A673 (cell line): ENCODE measurements around the gene IL25. TPM values are rescaled to one million over a fixed set of nuclear protein-coding genes. Genes with fewer than 3 reads are reported as not detected.

Source experiments
- Bru-seq: library from RNA; stranded (reverse); fragments of 400-500 nt; gene quantifications from one replicate; lab custom pipeline; 2021; lab: Mats Ljungman, UMichigan
- BruChase-seq, 2 experiments: library from RNA; stranded (reverse); fragments of 400-500 nt; gene quantifications; one replicate each; lab custom pipeline; 2021; lab: Mats Ljungman, UMichigan
- BruUV-seq: library from RNA; stranded (reverse); fragments of 400-500 nt; replicated peaks from 2 replicates; lab custom pipeline; 2021; lab: Mats Ljungman, UMichigan
- CTCF ChIA-PET: fragments of 300-600 bp; sonication (Branson Sonifier 250); formaldehyde crosslinking; loops from one replicate; lab custom pipeline; 2022; ENCODE audit warnings: antibody characterized with exemption; lab: Charles Lee
- POLR2A ChIA-PET: fragments of 300-600 bp; sonication (Branson Sonifier 250); formaldehyde crosslinking; loops from one replicate; lab custom pipeline; 2022; ENCODE audit warnings: antibody characterized with exemption; ENCODE audit not compliant: low non-redundant PET; lab: Charles Lee
- DNase-seq: peaks from one replicate; pipeline ENCODE4 v3.0.0-alpha.2; 2015; ENCODE audit warnings: low spot score
- H3K27ac ChIP-seq: fragments of 200-600 bp; sonication (generic); 2 replicates; pipeline ENCODE4 v1.5.1; 2016; ENCODE audit warnings: mixed run types, low read depth, mild to moderate bottlenecking, mixed read lengths, antibody characterized with exemption, low read length; ENCODE audit not compliant: poor library complexity, severe bottlenecking
- H3K27me3 ChIP-seq: fragments of 200-600 bp; sonication (generic); replicated peaks from 2 replicates; pipeline ENCODE4 v1.6.1; 2017; ENCODE audit warnings: mixed run types, low read depth, mild to moderate bottlenecking, mixed read lengths, antibody characterized with exemption, low read length; ENCODE audit not compliant: insufficient read depth, poor library complexity
- H3K36me3 ChIP-seq: fragments of 200-600 bp; sonication (generic); 2 replicates; pipeline ENCODE4 v1.6.1; 2016; ENCODE audit warnings: mixed run types, mild to moderate bottlenecking, mixed read lengths, antibody characterized with exemption, low read length; ENCODE audit not compliant: insufficient read depth, poor library complexity, severe bottlenecking
- H3K4me1 ChIP-seq: fragments of 200-600 bp; sonication (generic); 2 replicates; pipeline ENCODE4 v1.6.1; 2017; ENCODE audit warnings: mixed run types, mild to moderate bottlenecking, mixed read lengths, antibody characterized with exemption, low read length; ENCODE audit not compliant: insufficient read depth, poor library complexity, severe bottlenecking
- H3K4me3 ChIP-seq: fragments of 200-600 bp; sonication (generic); 2 replicates; pipeline ENCODE4 v1.5.1; 2016; ENCODE audit warnings: low read depth, mixed run types, mild to moderate bottlenecking, mixed read lengths, low read length; ENCODE audit not compliant: poor library complexity, severe bottlenecking
- H3K9me3 ChIP-seq: fragments of 200-600 bp; sonication (generic); 2 replicates; pipeline ENCODE4 v1.6.1; 2016; ENCODE audit warnings: mixed run types, low read depth, mild to moderate bottlenecking, mixed read lengths, antibody characterized with exemption, low read length; ENCODE audit not compliant: poor library complexity, severe bottlenecking
- CTCF ChIP-seq: fragments of 300-800, 200-600 bp; sonication (generic); conservative IDR thresholded peaks from 2 replicates; pipeline ENCODE4 v1.5.1; 2017; ENCODE audit warnings: low read depth, mild to moderate bottlenecking, antibody characterized with exemption, low read length, moderate library complexity, mixed read lengths
- EZH2 ChIP-seq: fragments of 200-600 bp; sonication (generic); IDR thresholded peaks from 2 replicates; pipeline ENCODE4 v1.6.1; 2017; ENCODE audit warnings: borderline replicate concordance, low read depth, mild to moderate bottlenecking, mixed read lengths, antibody characterized with exemption, low read length; ENCODE audit not compliant: poor library complexity, severe bottlenecking
- intact Hi-C: fragments of 100-400 bp; cut with micrococcal nuclease; formaldehyde crosslinking; loops from one replicate; pipeline ENCODE4 v1.10.0; 2022; ENCODE audit not compliant: unreplicated experiment
- long read RNA-seq: library from polyadenylated mRNA; stranded (forward); transcript quantifications from one replicate; pipeline ENCODE4 v2.0.0, GENCODE V29; 2022
- total RNA-seq: library from RNA; stranded (reverse); gene quantifications from 2 replicates; pipeline ENCODE4 v1.2.3, GENCODE V29; 2021

The IL25 gene
- total RNA-seq (not detected in 2 replicates), Bru-seq, nascent RNA (not detected), BruChase-seq, experiment 1, labeled RNA remaining after a 2-hour chase (not detected), BruChase-seq, experiment 2, labeled RNA remaining after a 6-hour chase (not detected)
- long read RNA-seq, result 0 reads

GRCh38 chr14:23372509-23372908 lies at the start of gene IL25:
Gene IL25 (plus strand): TSS chr14:23372809.
- no peak for DNase-seq
- H3K9me3 ChIP-seq, result no peaks in the 10 kb centered on the region
- BruUV-seq, result no TSS peak
- intact Hi-C loops, result no loop called here
- CTCF ChIA-PET, result no interaction called here
- no peak for TF ChIP-seq EZH2
- no peak for TF ChIP-seq CTCF
- no peaks in the 10 kb centered on the region for H3K27me3 ChIP-seq
- no peak within 1 kb of the TSS for H3K4me3 ChIP-seq
- H3K4me1 ChIP-seq, result peaks cover 8% of the 10 kb centered on the region
- no peak within 1 kb of the TSS for H3K27ac ChIP-seq
- POLR2A ChIA-PET, result no interaction called here
- H3K36me3 ChIP-seq, result no peaks in the 10 kb centered on the region

- Histone ChIP-seq H3K27me3 (no peaks in the 10 kb centered on the region), H3K9me3 (no peaks in the 10 kb centered on the region), H3K36me3 (peaks cover 42% of the 10 kb centered on the region), H3K4me3 (no peak overlapping the region), H3K27ac (no peak overlapping the region), H3K4me1 (peaks cover 13% of the 10 kb centered on the region)
- BruUV-seq, result no TSS peak
- ChIA-PET CTCF (no interaction called here), POLR2A (no interaction called here)
- TF ChIP-seq EZH2, result no peak
- TF ChIP-seq CTCF, result no peak
- no peak for DNase-seq
- intact Hi-C loops, result loop anchor here (5.0 kb wide), 2 partner anchors 43 to 143 kb away; partner anchors contain the start of genes EFS and NGDN
Measured at GRCh38 chr14:23323838-23324454, 48.7 kb upstream of the IL25 start.

GRCh38 chr14:23324455-23324846 lies 48.2 kb upstream of the IL25 start:
- no TSS peak for BruUV-seq
- no peaks in the 10 kb centered on the region for H3K9me3 ChIP-seq
- CTCF ChIA-PET, result no interaction called here
- no peak for DNase-seq
- H3K36me3 ChIP-seq, result peaks cover 42% of the 10 kb centered on the region
- H3K27me3 ChIP-seq, result no peaks in the 10 kb centered on the region
- H3K4me3 ChIP-seq, result no peak overlapping the region
- POLR2A ChIA-PET, result no interaction called here
- H3K27ac ChIP-seq, result no peak overlapping the region
- intact Hi-C loops, result loop anchor here (5.0 kb wide), 2 partner anchors 43 to 143 kb away; partner anchors contain the start of genes EFS and NGDN
- no peak for TF ChIP-seq CTCF
- no peak for TF ChIP-seq EZH2
- H3K4me1 ChIP-seq, result peaks cover 13% of the 10 kb centered on the region
